ENCODE results near the gene ANKHD1.
A peak's percentile ranks its signal among the peaks of the same experiment; 100 is the strongest.
"Not testable (repeated sequence)": the region's sequence is repeated elsewhere in the genome, so short reads cannot be mapped to it uniquely, and the experiment has no call there.

Gene ANKHD1

DNA sequence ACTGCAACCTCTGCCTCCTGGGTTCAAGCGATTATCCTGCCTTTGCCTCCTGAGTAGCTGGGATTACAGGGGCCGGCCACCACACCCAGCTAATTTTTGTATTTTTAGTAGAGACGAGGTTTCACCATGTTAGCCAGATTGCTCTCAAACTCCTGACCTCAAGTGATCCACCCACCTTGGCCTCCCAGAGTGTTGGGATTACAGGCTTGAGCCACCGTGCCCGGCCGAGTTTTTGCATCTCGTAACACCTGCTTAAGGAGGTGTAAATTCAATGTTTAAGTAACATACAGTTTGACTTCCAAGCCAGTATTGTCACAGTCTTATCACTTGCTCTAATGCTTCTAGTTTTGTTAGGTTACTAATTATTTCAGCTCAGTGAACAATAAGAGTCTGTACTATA, 19.7 kb downstream of the ANKHD1 start:
- not testable (repeated sequence) for DNase-seq

- DNase-seq = no peak
These were observed 22.0 kb downstream of the ANKHD1 start for GRCh38 chr5:140423609-140424008.

- no peak for DNase-seq
These were observed 22.5 kb downstream of the ANKHD1 start for GRCh38 chr5:140424135-140424534.

GRCh38 chr5:140427726-140428125, 26.1 kb downstream of the ANKHD1 start:
- not testable (repeated sequence) for DNase-seq

GRCh38 chr5:140429724-140430123, 28.1 kb downstream of the ANKHD1 start:
- no peak for DNase-seq

DNA sequence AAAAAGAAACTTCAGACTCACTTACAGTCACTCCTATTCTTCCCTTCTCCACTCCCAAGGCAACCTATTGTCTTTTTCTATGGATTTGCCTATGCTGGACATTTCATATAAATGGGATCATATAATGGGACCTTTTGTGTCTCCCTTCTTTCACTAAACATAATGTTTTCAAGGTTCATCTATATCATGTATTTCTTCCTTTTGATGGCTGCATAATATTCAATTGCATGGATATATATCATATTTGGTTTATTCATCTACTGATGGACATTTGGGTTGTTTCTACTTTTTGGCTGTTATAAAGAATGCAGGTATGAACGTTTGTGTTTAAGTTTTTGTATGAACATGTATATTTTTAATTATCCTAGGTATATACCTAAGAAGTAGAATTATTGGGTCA, 30.6 kb downstream of the ANKHD1 start:
- DNase-seq = no peak

- DNase-seq = no peak
These were observed 31.3 kb downstream of the ANKHD1 start for GRCh38 chr5:140432916-140433315.

DNA sequence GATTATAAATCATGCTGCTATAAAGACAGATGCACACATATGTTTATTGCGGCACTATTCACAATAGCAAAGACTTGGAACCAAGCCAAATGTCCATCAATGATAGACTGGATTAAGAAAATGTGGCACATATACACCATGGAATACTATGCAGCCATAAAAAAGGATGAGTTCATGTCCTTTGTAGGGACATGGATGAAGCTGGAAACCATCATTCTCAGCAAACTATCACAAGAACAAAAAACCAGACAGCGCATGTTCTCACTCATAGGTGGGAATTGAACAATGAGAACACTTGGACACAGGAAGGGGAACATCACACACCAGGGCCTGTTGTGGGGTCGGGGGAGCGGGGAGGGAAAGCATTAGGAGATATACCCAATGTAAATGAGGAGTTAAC, 55.7 kb downstream of the ANKHD1 start:
- not testable (repeated sequence) for DNase-seq

GRCh38 chr5:140466981-140467742, 65.5 kb downstream of the ANKHD1 start:
- no peak for DNase-seq

DNA sequence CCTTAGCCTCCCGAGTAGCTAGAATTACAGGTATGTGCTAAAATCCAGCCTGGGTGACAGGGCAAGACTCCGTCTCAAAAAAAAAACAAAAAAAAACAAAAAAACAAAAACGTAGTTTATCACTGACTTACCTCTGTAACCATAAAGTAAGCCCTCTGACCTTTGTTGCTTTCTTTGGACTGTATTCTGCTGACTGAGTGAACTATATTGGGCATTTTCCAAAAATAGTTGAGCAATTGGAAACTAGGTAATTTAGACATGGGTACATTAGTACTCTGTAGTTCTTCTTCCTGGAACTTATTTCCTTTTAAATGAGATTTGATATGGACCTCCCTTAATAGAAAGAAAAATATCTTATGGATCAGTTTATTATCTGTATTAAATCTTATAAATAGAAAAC, 66.6 kb downstream of the ANKHD1 start:
- DNase-seq = no peak

GRCh38 chr5:140469259-140469658, 67.6 kb downstream of the ANKHD1 start:
- DNase-seq = no peak

- peak; percentile 15 for DNase-seq
These were observed 78.8 kb downstream of the ANKHD1 start for GRCh38 chr5:140480310-140481014.

GRCh38 chr5:140481758-140482157, 80.1 kb downstream of the ANKHD1 start:
- DNase-seq = peak; percentile 63

DNA sequence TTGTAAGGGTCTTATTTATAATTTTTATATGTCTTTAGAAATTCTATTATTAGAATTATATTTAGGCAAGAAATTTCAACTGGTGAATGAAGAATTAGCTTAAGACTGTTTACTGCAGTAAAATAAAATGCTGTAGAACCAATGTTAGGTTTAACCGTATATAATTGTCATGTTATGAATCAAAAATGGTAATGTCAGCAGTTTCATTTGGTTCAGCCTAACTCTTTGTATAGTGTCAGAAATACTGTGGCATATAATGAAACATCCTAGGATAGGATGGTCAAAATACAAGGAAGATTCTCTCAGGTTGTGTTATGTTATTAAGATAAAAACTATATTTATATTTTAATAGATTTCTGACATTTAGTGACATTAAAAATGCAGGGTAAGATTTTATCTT, 81.4 kb downstream of the ANKHD1 start:
- DNase-seq = no peak

DNA sequence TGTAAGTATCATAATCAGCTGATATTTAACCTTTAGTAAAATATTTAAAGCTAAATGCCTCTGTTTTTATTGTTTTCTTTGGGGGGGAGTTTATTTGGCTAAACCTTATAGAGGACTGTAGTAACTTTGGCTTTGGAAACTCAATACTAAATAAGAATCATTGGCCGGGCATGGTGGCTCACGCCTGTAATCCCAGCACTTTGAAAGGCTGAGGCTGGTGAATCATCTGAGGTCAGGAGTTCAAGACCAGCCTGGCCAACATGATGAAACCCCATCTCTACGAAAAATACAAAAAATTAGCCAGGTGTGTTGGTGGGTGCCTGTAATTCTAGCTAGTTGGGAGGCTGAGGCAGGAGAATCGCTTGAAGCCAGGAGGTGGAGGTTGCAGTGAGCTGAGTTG, 86.5 kb downstream of the ANKHD1 start:
- DNase-seq = not testable (repeated sequence)

- no peak for DNase-seq
These were observed 87.3 kb downstream of the ANKHD1 start for GRCh38 chr5:140488914-140489313.

DNA sequence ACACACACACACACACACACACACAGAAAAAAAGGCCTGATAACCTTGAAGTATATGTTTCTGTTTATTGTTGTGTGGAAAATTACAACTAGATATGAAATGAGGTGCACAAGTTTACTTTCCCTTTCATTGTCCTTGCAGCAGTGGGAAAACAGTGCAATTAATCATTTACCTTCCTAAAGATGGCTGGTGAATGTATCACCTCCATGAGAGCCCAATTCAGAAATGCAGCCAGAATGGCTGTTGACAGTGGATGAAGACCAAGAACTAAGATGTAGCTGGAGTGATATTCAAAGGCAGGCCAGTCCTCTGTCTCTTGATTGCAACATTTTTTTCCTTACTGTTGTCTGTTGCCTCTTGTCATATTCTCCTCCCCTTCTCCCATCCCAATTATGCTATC, 96.3 kb downstream of the ANKHD1 start:
- no peak for DNase-seq

DNA sequence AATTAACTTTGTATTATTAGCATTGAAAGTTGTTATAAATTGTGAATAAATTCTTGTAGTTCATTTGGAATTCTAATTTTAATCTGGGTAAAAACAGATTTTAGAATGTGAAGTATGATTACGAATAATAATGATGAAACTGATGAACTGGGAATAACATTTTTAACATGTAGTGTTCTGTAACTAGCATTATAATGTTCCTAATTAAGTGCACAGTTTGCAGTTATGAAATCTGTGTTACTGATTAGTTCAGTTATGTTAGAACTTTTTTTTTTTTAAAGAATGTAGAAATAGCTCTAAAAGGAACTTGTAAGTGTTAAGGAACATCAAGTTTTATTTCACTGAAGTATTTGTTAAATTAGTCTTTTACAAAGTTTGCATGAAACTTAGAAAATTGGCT, 97.0 kb downstream of the ANKHD1 start:
- DNase-seq = no peak

DNA sequence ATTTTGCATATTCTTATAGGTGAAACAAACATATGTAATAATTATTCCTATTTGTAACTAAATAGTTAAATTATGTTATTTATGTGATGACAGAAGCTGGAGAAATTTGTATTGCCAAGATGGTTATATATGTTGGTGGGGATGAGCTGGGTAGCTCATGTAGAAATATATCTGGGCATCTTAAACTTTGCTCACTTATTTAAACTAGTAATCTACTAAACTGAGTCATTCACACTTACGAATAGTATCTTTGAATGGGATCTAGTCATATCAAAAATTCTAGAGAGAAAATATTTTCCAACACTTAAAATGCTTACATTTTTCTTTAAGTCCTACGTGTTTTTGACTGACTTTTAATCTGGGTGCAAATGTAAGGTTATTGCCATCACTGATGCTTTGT, 101.2 kb downstream of the ANKHD1 start:
- DNase-seq = no peak

DNA sequence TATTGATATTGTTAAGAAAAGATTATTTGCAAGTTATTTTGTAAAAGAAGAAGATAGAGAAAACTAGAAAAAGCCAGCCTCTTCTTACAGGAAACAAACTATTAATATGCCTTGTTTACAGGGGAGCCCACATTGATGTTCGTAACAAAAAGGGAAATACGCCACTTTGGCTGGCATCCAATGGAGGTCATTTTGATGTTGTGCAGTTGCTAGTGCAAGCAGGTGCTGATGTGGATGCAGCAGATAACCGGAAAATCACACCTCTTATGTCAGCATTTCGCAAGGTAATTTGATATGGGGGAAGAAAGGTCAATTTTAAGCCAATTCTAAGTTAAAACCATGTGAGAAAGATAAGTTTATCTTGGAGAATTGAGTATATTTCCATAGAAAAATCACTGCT, 108.3 kb downstream of the ANKHD1 start:
- DNase-seq = no peak

DNA sequence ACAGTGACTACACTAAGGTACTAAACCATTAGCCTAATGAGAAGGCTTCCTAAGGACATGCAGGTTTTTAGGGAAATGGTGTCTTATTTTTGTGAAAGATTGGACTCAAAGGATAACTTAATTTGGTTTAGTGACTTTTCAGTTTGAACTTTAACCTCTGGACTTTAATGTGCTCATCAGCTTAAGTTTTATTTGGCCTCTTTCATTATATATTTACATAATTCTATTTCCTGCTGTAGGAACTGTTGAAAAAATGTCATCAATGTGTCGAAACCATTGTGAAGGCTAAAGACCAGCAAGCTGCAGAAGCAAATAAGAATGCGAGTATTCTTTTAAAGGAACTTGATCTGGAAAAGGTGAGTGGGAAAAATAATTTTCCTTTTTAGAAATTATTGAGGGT, 111.5 kb downstream of the ANKHD1 start:
- no peak for DNase-seq

- no peak for DNase-seq
These were observed 122.4 kb downstream of the ANKHD1 start for GRCh38 chr5:140524003-140524402.

- DNase-seq = no peak
These were observed 138.6 kb downstream of the ANKHD1 start for GRCh38 chr5:140540227-140540626.

- DNase-seq = no peak
These were observed 141.3 kb downstream of the ANKHD1 start for GRCh38 chr5:140542972-140543371.

All from fibroblast of skin of abdomen (primary cell).